ENCODE data around the gene REXO1. TPM values are rescaled to one million over a fixed set of nuclear protein-coding genes. Genes with fewer than 3 reads are reported as not detected.
A peak's percentile ranks its signal among the peaks of the same experiment; 100 is the strongest.

The REXO1 gene
- total and polyA plus RNA-seq, 2 donors (not counting 3 experiments of a cell fraction or from before 2014, with no cell fraction given): 41.1 to 56.9 TPM

- Histone ChIP-seq H3K36me3 (ENCODE audit: control insufficient read depth in 2 of 2, extremely low read depth in 1 of 2, insufficient read depth in 2 of 2, low read length in 2 of 2) (peaks cover 0 to 1% of the 10 kb centered on the region in 2 experiments), H3K9me1 (replicated peaks; ENCODE audit: control insufficient read depth, extremely low read depth, insufficient read depth, low read length) (no peaks in the 10 kb centered on the region), H3K4me2 (ENCODE audit: insufficient read depth, low read length) (peak overlapping the region; percentile 75), H3K27ac (ENCODE audit: insufficient read depth, low read depth, low read length) (peak overlapping the region; percentile 78), H3K4me1 (ENCODE audit: control insufficient read depth, extremely low read depth, insufficient read depth, low read length) (peaks cover 27% of the 10 kb centered on the region), H3K4me3 (replicated peaks in 1 of 3; ENCODE audit: insufficient read depth in 1 of 3, low read depth in 1 of 3, low read length in 3 of 3) (peak overlapping the region; percentile 83 to 92 (median 88)), H4K20me1 (replicated peaks; ENCODE audit: control insufficient read depth, extremely low read depth, insufficient read depth, low read length) (no peaks in the 10 kb centered on the region), H2AFZ (ENCODE audit: low read depth, low read length) (no peak overlapping the region), H3K27me3 (ENCODE audit: control insufficient read depth in 2 of 2, insufficient read depth in 2 of 2, low read length in 2 of 2) (no peaks in the 10 kb centered on the region), H3K9ac (replicated peaks; ENCODE audit: extremely low read depth, insufficient read depth, low read length) (peak overlapping the region; percentile 87), H3K9me3 (replicated peaks; ENCODE audit: control insufficient read depth, insufficient read depth, low read length) (no peaks in the 10 kb centered on the region), H3K79me2 (ENCODE audit: control insufficient read depth, insufficient read depth, low read length) (peaks cover 38% of the 10 kb centered on the region)
- FAIRE-seq (no peak), DNase-seq (ENCODE audit: low read depth, low spot score) (no peak)
- ChIA-PET POLR2A (no interaction called here), CTCF (interaction anchor here (1.0 to 2.4 kb wide), 3 partner anchors 8 to 20 kb away, joined by 6 to 12 read pairs (median 8); no protein-coding TSS in a partner anchor)
- BruUV-seq (replicated peaks): TSS peak; percentile 38
- intact Hi-C loops (cut with micrococcal nuclease): loop anchor here (2.0 kb wide), 1 partner anchor 20 kb away; no protein-coding TSS in a partner anchor
- TF ChIP-seq POLR2AphosphoS5 (IDR thresholded peaks at IDR 0.05; ENCODE audit: insufficient read depth, low read depth, low read length) (no peak), GATA2 (IDR thresholded peaks at IDR 0.05; ENCODE audit: insufficient read depth, insufficient read length, low read depth, low read length) (no peak), MYC (IDR thresholded peaks at IDR 0.05; ENCODE audit: low read depth, low read length) (no peak), MAX (IDR thresholded peaks at IDR 0.05; ENCODE audit: insufficient read depth, insufficient read length) (no peak), POLR2A (IDR thresholded peaks at IDR 0.05; ENCODE audit: low read depth, low read length) (no peak), CTCF (IDR thresholded peaks at IDR 0.05; ENCODE audit: extremely low read depth in 1 of 2, insufficient read depth in 1 of 2, low read depth in 1 of 2, low read length in 2 of 2) (no peak), FOS (IDR thresholded peaks at IDR 0.05; ENCODE audit: borderline replicate concordance, insufficient read depth, low read length) (no peak), JUN (IDR thresholded peaks at IDR 0.05; ENCODE audit: borderline replicate concordance, insufficient read depth, insufficient read length, low read depth) (no peak), EZH2 (IDR thresholded peaks at IDR 0.05; ENCODE audit: borderline replicate concordance, low read depth, low read length, severe bottlenecking) (no peak)
- dilution Hi-C loops (cut with MboI; ENCODE audit: extremely low pct_ligation_motif_present, low sequenced_read_pairs): no loop called here
Observed at GRCh38 chr19:1884291-1884718, 36.0 kb upstream of the REXO1 start.

Measured in endothelial cell of umbilical vein (primary cell).